Ramos (cell line): ENCODE data around the gene OR2W3.
"Not testable (repeated sequence)": the region's sequence is repeated elsewhere in the genome, so short reads cannot be mapped to it uniquely, and the experiment has no call there.

ENCODE experiments used
- in situ Hi-C: fragments of 300-500 bp; cut with MboI; formaldehyde crosslinking; loops from one replicate; pipeline ENCODE4 v1.14.3; 2022; ENCODE audit warnings: low sequenced_read_pairs; ENCODE audit not compliant: unreplicated experiment

The OR2W3 gene

DNA sequence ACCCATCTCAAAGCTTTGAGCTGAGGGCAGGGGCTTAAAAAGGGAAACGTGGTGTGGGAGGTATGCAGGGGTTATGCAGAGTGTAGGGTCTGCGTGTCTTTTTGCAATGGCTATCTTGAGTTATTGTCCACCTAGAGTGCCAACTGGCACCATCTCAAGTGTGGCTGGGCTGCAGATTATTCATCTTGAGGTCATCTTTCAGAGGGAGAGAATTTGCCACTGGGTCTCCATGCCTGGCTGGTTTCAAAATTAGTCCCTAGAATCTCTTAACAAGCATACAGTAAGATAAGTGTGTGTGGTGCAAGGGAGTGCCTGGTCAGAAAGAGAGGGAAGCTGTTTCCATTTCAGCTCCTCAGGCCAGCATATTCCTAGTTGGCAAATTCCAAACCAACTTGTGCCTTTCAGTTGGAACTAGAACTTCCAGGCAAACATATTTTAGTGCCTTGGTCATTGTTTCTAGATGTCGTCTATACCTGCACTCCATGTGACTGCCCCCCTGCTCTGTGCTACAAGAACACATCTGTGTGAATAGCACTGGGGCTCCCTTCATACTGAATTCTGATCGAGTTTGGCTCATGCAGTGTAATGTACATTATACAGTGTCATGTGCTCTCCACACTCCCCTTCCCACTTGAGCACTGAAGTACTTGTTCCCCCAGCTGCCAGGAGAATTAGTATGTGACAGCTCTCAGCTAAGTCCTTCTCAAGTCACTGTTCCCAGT, 19.7 kb downstream of the OR2W3 start:
- in situ Hi-C loops = no loop called here

- in situ Hi-C loops = no loop called here
Measured at GRCh38 chr1:247919952-247920351, 24.6 kb downstream of the OR2W3 start, which contains the start of gene OR2T8. OR2T8 (plus strand) TSS chr1:247920252; CDS start chr1:247921018, 766 bp downstream.

GRCh38 chr1:247923941-247924340, 28.6 kb downstream of the OR2W3 start:
- in situ Hi-C loops = no loop called here

DNA sequence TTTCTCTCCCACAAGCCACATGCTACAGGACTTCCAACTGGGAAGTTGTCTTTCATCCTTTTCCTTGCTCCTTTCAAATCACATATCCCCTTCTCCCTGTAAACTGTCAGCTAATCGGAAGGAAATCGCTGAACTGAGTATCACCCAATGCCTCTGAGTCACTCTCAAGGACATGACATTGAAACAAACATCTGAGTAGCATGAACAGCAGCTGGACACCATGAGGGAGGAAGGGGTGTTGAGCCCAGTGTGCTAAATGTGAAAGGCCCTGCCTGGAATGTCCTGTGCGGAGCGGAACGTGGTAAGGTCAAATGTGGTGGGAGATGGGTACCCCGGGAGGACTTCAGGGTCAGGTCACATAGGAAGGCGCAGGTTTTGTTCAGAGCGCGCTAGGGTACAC, 29.5 kb downstream of the OR2W3 start, which contains the start of gene OR2AJ1:
Gene OR2AJ1, plus strand, starts transcription at position 22 of the 400 bp plus-strand sequence. CDS start 8,880 bp downstream, outside the sequence.
- in situ Hi-C loops = no loop called here

DNA sequence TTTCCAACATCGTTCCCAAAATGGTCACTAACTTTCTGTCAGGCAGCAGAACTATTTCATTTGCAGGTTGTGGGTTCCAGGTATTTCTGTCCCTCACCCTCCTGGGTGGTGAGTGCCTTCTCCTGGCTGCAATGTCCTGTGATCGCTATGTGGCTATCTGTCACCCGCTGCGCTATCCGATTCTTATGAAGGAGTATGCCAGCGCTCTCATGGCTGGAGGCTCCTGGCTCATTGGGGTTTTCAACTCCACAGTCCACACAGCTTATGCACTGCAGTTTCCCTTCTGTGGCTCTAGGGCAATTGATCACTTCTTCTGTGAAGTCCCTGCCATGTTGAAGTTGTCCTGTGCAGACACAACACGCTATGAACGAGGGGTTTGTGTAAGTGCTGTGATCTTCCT, 38.6 kb downstream of the OR2W3 start:
- in situ Hi-C loops = no loop called here

DNA sequence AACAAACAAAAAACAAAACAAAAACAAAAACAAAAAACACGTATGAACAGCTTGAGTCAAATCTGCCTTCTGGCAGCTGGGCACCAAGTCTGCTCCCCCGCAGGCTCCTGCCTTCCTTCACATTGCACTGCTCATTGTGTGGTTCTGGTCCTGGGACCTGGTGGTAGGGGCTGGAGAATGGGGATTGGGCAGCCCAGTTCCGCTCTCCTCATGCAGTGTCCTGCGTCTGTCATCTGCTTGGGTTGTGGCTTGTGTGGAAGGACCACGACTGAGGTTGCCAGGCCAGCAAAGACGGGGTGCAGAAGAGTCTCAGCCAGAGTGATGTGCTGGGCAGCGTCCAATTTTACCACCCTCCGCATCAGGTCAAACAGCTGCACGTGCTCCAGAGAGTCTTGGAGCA, 40.4 kb downstream of the OR2W3 start:
- in situ Hi-C loops = no loop called here

DNA sequence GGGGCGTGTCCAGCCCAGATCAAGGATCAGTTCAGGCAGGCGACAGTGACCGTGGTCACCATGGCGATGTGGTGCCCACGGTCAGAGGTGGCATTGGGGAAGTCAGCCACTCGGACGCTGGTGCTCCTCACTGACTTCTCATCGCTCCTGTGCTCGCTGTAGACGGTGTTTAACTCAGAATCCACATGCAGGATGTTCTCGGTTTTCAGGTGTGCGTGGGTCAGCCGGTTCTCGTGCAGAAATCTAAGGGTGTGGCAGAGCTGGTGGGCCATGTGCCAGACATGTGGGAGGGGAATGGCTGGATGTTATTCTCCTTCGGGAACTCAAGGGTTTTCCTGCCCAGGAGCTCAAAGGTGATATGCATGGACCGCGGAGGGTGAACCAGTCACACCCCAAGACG, 41.0 kb downstream of the OR2W3 start:
- in situ Hi-C loops = no loop called here

GRCh38 chr1:247936965-247937734, 41.8 kb downstream of the OR2W3 start:
- in situ Hi-C loops = not testable (repeated sequence)

- in situ Hi-C loops = no loop called here
Measured at GRCh38 chr1:247942624-247943023, 47.2 kb downstream of the OR2W3 start.
